Panc1 (cell line): ENCODE data around the gene SARS1. TPM values are rescaled to one million over a fixed set of nuclear protein-coding genes. Genes with fewer than 3 reads are reported as not detected.

Experiments used
- ATAC-seq: fragments of 200-7000 bp; cut with Tn5 transposase; 2 replicates; pipeline ENCODE4 v1.9.1; 2020; ENCODE audit warnings: mild to moderate bottlenecking, moderate library complexity
- BruUV-seq: library from RNA; stranded (reverse); fragments of 400-500 nt; replicated peaks from 2 replicates; lab custom pipeline; 2021; lab: Mats Ljungman, UMichigan
- CTCF ChIA-PET: fragments of 300-600 bp; sonication (Branson Sonifier 250); formaldehyde crosslinking; loops from one replicate; lab custom pipeline; 2022; ENCODE audit warnings: antibody characterized with exemption; lab: Charles Lee
- POLR2A ChIA-PET: fragments of 300-600 bp; sonication (Branson Sonifier 250); formaldehyde crosslinking; loops from one replicate; lab custom pipeline; 2022; ENCODE audit warnings: antibody characterized with exemption; lab: Charles Lee
- DNase-seq: peaks from one replicate; pipeline ENCODE4 v3.0.0-alpha.2; 2010; ENCODE audit warnings: low read depth, low spot score
- H3K27ac ChIP-seq: 2 replicates; pipeline ENCODE4 v1.5.1; 2011; ENCODE audit warnings: mild to moderate bottlenecking, low read length, inconsistent platforms
- H3K27me3 ChIP-seq: fragments of 200-500 bp; sonication (Bioruptor generic); 2 replicates; pipeline ENCODE4 v1.6.0; 2014; ENCODE audit warnings: low read length, inconsistent platforms; ENCODE audit not compliant: control insufficient read depth, insufficient read depth
- H3K36me3 ChIP-seq: fragments of 200-500 bp; sonication (Bioruptor generic); 2 replicates; pipeline ENCODE4 v1.5.1; 2014; ENCODE audit warnings: inconsistent platforms, mild to moderate bottlenecking, low read length, moderate library complexity; ENCODE audit not compliant: control insufficient read depth, insufficient read depth
- H3K4me1 ChIP-seq: 2 replicates; pipeline ENCODE4 v1.5.1; 2011; ENCODE audit warnings: inconsistent platforms, mild to moderate bottlenecking, low read length, moderate library complexity; ENCODE audit not compliant: control insufficient read depth, insufficient read depth
- H3K4me3 ChIP-seq, 2 experiments: 2 replicates each; pipeline ENCODE4 v1.5.1; 2011 to 2012; ENCODE audit warnings: low read depth in 2 of 2, low read length in 2 of 2, mild to moderate bottlenecking in 2 of 2, inconsistent platforms in 1 of 2, moderate library complexity in 1 of 2
- H3K9me3 ChIP-seq: fragments of 200-500 bp; sonication (Bioruptor generic); 2 replicates; pipeline ENCODE4 v1.5.1; 2014; ENCODE audit warnings: low read depth, mild to moderate bottlenecking, inconsistent platforms, low read length, moderate library complexity; ENCODE audit not compliant: control insufficient read depth, insufficient read depth
- POLR2AphosphoS5 ChIP-seq: IDR thresholded peaks from 2 replicates; pipeline ENCODE4 v1.6.1; 2012; ENCODE audit warnings: mild to moderate bottlenecking, low read depth, low read length, moderate library complexity
- REST ChIP-seq, 2 experiments: IDR thresholded peaks; 2 replicates each; pipeline ENCODE4 v1.6.1; 2011 to 2012; ENCODE audit warnings: low read depth in 2 of 2, control low read depth in 1 of 2, low read length in 1 of 2, mild to moderate bottlenecking in 1 of 2, moderate library complexity in 1 of 2; ENCODE audit not compliant: insufficient read depth in 1 of 2
- SIN3A ChIP-seq: IDR thresholded peaks from 2 replicates; pipeline ENCODE4 v1.6.1; 2012; ENCODE audit warnings: low read depth, mild to moderate bottlenecking, low read length, moderate library complexity, borderline replicate concordance; ENCODE audit not compliant: insufficient read depth
- TCF7L2 ChIP-seq: IDR thresholded peaks from 2 replicates; pipeline ENCODE4 v1.6.1; 2011; ENCODE audit warnings: mild to moderate bottlenecking, low read depth, low read length, inconsistent platforms
- in situ Hi-C: cut with HindIII; loops from 2 replicates; pipeline ENCODE4 v1.10.0; 2016; ENCODE audit warnings: low sequenced_read_pairs, low pct_unique_long_range_greater_than_20kb
- intact Hi-C: fragments of 100-400 bp; cut with micrococcal nuclease; formaldehyde crosslinking; loops from one replicate; pipeline ENCODE4 v1.10.0; 2022; ENCODE audit not compliant: unreplicated experiment
- total RNA-seq: library from RNA; stranded (reverse); gene quantifications from one replicate; pipeline ENCODE4 v1.2.1, GENCODE V29; 2021; ENCODE audit not compliant: unreplicated experiment
- TF ChIP-seq, protein P1 (sequence below): fragments of 450-650 bp; IDR thresholded peaks from 2 replicates; pipeline ENCODE4 v1.5.1; 2017; ENCODE audit warnings: mild to moderate bottlenecking

The SARS1 gene
- total RNA-seq, 1 experiment from 2014 or later, result 115 TPM

GRCh38 chr1:109248797-109249629, 35.3 kb downstream of the SARS1 start, which contains the start of gene CELSR2:
CELSR2 (plus strand) TSS chr1:109249539; CDS start chr1:109250080, 541 bp downstream.
- Histone ChIP-seq H3K9me3 (no peaks in the 10 kb centered on the region), H3K4me3 (peak within 1 kb of the TSS; percentile 26 to 45), H3K27ac (no peak within 1 kb of the TSS), H3K4me1 (peaks cover 7% of the 10 kb centered on the region), H3K27me3 (no peaks in the 10 kb centered on the region), H3K36me3 (no peaks in the 10 kb centered on the region)
- DNase-seq, result no peak
- intact Hi-C loops (no loop called here), in situ Hi-C loops (no loop called here)
- TF ChIP-seq SIN3A (no peak), TCF7L2 (no peak), POLR2AphosphoS5 (no peak), REST (IDR thresholded peaks at IDR 0.05; ENCODE audit: insufficient read depth in 1 of 2, low read depth in 2 of 2, low read length in 1 of 2) (no peak)
- TF ChIP-seq, protein P1, sequence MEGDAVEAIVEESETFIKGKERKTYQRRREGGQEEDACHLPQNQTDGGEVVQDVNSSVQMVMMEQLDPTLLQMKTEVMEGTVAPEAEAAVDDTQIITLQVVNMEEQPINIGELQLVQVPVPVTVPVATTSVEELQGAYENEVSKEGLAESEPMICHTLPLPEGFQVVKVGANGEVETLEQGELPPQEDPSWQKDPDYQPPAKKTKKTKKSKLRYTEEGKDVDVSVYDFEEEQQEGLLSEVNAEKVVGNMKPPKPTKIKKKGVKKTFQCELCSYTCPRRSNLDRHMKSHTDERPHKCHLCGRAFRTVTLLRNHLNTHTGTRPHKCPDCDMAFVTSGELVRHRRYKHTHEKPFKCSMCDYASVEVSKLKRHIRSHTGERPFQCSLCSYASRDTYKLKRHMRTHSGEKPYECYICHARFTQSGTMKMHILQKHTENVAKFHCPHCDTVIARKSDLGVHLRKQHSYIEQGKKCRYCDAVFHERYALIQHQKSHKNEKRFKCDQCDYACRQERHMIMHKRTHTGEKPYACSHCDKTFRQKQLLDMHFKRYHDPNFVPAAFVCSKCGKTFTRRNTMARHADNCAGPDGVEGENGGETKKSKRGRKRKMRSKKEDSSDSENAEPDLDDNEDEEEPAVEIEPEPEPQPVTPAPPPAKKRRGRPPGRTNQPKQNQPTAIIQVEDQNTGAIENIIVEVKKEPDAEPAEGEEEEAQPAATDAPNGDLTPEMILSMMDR, result no peak
- POLR2A ChIA-PET, result no interaction called here
- CTCF ChIA-PET, result interaction anchor here (0.6 kb wide), 1 partner anchor 43 kb away, joined by 3 read pairs; no protein-coding TSS in a partner anchor
- peak; percentile 89 for ATAC-seq
- BruUV-seq, result no TSS peak

DNA sequence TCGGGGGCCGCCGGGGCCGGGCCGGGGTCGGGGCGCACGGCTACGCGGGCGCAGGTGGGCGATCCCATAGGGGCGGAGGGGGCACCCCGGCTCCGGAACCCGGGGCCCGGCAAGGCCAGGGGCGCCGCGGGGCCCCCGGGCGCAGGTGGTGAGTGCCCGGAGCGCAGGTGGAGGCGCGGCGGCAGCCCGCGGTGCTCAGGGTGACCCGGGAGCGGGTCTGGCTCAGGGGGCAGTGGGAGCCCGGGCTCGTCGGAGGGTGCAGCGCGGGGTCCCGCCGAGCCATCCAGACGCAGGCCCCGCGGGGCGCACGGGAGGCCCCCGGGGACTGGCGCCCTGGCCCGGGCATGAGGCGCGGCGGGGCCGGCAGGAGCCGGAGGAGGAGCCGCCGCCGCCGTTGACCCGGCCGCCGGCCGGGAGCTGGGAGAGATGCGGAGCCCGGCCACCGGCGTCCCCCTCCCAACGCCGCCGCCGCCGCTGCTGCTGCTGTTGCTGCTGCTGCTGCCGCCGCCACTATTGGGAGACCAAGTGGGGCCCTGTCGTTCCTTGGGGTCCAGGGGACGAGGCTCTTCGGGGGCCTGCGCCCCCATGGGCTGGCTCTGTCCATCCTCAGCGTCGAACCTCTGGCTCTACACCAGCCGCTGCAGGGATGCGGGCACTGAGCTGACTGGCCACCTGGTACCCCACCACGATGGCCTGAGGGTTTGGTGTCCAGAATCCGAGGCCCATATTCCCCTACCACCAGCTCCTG, 36.1 kb downstream of the SARS1 start:
- POLR2A ChIA-PET, result no interaction called here
- H3K27me3 ChIP-seq, result no peaks in the 10 kb centered on the region
- peak; percentile 62 for ATAC-seq
- peaks cover 11% of the 10 kb centered on the region for H3K4me1 ChIP-seq
- peak overlapping the region; percentile 26 to 45 for H3K4me3 ChIP-seq
- no peak for DNase-seq
- in situ Hi-C loops, result no loop called here
- CTCF ChIA-PET, result interaction anchor here (0.6 kb wide), 1 partner anchor 44 kb away, joined by 3 read pairs; no protein-coding TSS in a partner anchor
- no TSS peak for BruUV-seq
- H3K27ac ChIP-seq, result no peak overlapping the region
- H3K9me3 ChIP-seq, result no peaks in the 10 kb centered on the region
- no peaks in the 10 kb centered on the region for H3K36me3 ChIP-seq
- intact Hi-C loops, result no loop called here
- TF ChIP-seq SIN3A, result no peak
- no peak for TF ChIP-seq TCF7L2
- TF ChIP-seq REST (IDR thresholded peaks at IDR 0.05; ENCODE audit: insufficient read depth in 1 of 2, low read depth in 2 of 2, low read length in 1 of 2), result no peak
- TF ChIP-seq POLR2AphosphoS5, result no peak
- TF ChIP-seq, protein P1, result no peak
